Liver (tissue), 9 donors: Measurements from ENCODE around the gene KRTAP5-1. TPM values are rescaled to one million over a fixed set of nuclear protein-coding genes. Genes with fewer than 3 reads are reported as not detected.
A peak's percentile ranks its signal among the peaks of the same experiment; 100 is the strongest.

Experiments
- DNase-seq: peaks from one replicate; pipeline ENCODE4 v3.0.0-alpha.2; 2017; ENCODE audit warnings: low spot score
- H3K27ac ChIP-seq, 2 donors: one replicate each; pipeline ENCODE4 v1.7.0; 2013; ENCODE audit warnings: inconsistent platforms in 2 of 2, low read length in 2 of 2, control low read depth in 1 of 2, low read depth in 1 of 2, mild to moderate bottlenecking in 1 of 2
- H3K27me3 ChIP-seq, 4 donors: one replicate each; pipeline versions ENCODE4 v1.6.1 to v1.7.0; 2013; ENCODE audit warnings: low read length in 3 of 4, inconsistent platforms in 1 of 4, mild to moderate bottlenecking in 1 of 4, moderate library complexity in 1 of 4; ENCODE audit not compliant: control insufficient read depth in 4 of 4, insufficient read depth in 4 of 4
- H3K36me3 ChIP-seq, 4 donors: one replicate each; pipeline versions ENCODE4 v1.6.1 to v1.7.0; 2013; ENCODE audit warnings: low read length in 3 of 4, mild to moderate bottlenecking in 3 of 4, low read depth in 1 of 4, moderate library complexity in 1 of 4; ENCODE audit not compliant: control insufficient read depth in 4 of 4, insufficient read depth in 3 of 4
- H3K4me1 ChIP-seq, 4 donors: one replicate each; pipeline versions ENCODE4 v1.6.1 to v1.7.0; 2013; ENCODE audit warnings: low read length in 3 of 4, mild to moderate bottlenecking in 3 of 4, moderate library complexity in 1 of 4; ENCODE audit not compliant: control insufficient read depth in 4 of 4, insufficient read depth in 4 of 4
- H3K4me3 ChIP-seq, 3 donors: one replicate each; pipeline versions ENCODE4 v1.6.1 to v1.7.0; 2013; ENCODE audit warnings: low read length in 3 of 3, control low read depth in 1 of 3, low read depth in 1 of 3, mild to moderate bottlenecking in 1 of 3
- H3K9ac ChIP-seq, 2 donors: one replicate each; pipeline ENCODE4 v1.7.0; 2013; ENCODE audit warnings: low read length in 2 of 2, mild to moderate bottlenecking in 2 of 2, moderate library complexity in 2 of 2, control low read depth in 1 of 2, low read depth in 1 of 2
- H3K9me3 ChIP-seq, 4 donors: one replicate each; pipeline versions ENCODE4 v1.6.1 to v1.7.0; 2013; ENCODE audit warnings: low read length in 3 of 4; ENCODE audit not compliant: control insufficient read depth in 4 of 4
- ATF3 ChIP-seq: IDR thresholded peaks from 2 replicates; pipeline ENCODE4 v1.6.1; 2016; ENCODE audit warnings: antibody characterized with exemption
- CTCF ChIP-seq: fragments of 150-350 bp; IDR thresholded peaks from 2 replicates; pipeline ENCODE4 v1.5.1; 2017; ENCODE audit warnings: improper control_type of control experiment, low read depth, low read length; ENCODE audit not compliant: missing input control
- EGR1 ChIP-seq, 2 donors: IDR thresholded peaks; 2 replicates each; pipeline ENCODE4 v1.6.1; 2016 to 2018; ENCODE audit warnings: antibody characterized with exemption in 2 of 2, low read depth in 2 of 2
- FOXA1 ChIP-seq: IDR thresholded peaks from 2 replicates; pipeline ENCODE4 v1.6.1; 2016; ENCODE audit warnings: antibody characterized with exemption
- FOXA2 ChIP-seq: IDR thresholded peaks from 2 replicates; pipeline ENCODE4 v1.6.1; 2016; ENCODE audit warnings: antibody characterized with exemption
- GABPA ChIP-seq, 2 donors: IDR thresholded peaks in 1 of 2; conservative IDR thresholded peaks in 1 of 2; 2 replicates each; pipeline ENCODE4 v1.6.1; 2016; ENCODE audit warnings: antibody characterized with exemption in 2 of 2, mild to moderate bottlenecking in 1 of 2, moderate library complexity in 1 of 2
- HNF4A ChIP-seq, 2 donors: conservative IDR thresholded peaks; 2 replicates each; pipeline ENCODE4 v1.6.1; 2016; ENCODE audit warnings: antibody characterized with exemption in 2 of 2, mild to moderate bottlenecking in 2 of 2
- HNF4G ChIP-seq: IDR thresholded peaks from 2 replicates; pipeline ENCODE4 v1.6.1; 2016; ENCODE audit warnings: antibody characterized with exemption
- JUND ChIP-seq, 2 donors: IDR thresholded peaks; 2 replicates each; pipeline ENCODE4 v1.6.1; 2016; ENCODE audit warnings: antibody characterized with exemption in 2 of 2
- NR2F2 ChIP-seq: IDR thresholded peaks from 2 replicates; pipeline ENCODE4 v1.6.1; 2016; ENCODE audit warnings: antibody characterized with exemption
- RAD21 ChIP-seq, 2 donors: IDR thresholded peaks; 2 replicates each; pipeline ENCODE4 v1.6.1; 2016; ENCODE audit warnings: antibody characterized with exemption in 2 of 2, mild to moderate bottlenecking in 2 of 2
- REST ChIP-seq: IDR thresholded peaks from 2 replicates; pipeline ENCODE4 v1.6.1; 2016; ENCODE audit warnings: antibody characterized with exemption, mild to moderate bottlenecking
- RXRA ChIP-seq, 2 donors: IDR thresholded peaks; 2 replicates each; pipeline ENCODE4 v1.6.1; 2017 to 2018; ENCODE audit warnings: antibody characterized with exemption in 2 of 2, mild to moderate bottlenecking in 1 of 2
- SP1 ChIP-seq: IDR thresholded peaks from 2 replicates; pipeline ENCODE4 v1.6.1; 2018; ENCODE audit warnings: antibody characterized with exemption, mild to moderate bottlenecking
- YY1 ChIP-seq: IDR thresholded peaks from 2 replicates; pipeline ENCODE4 v1.6.1; 2016; ENCODE audit warnings: antibody characterized with exemption, mild to moderate bottlenecking
- WGBS: extraction: QIAGEN DNeasy Blood & Tissue Kit; methylation state at CpG from one replicate; pipeline ENCODE4 v1.1.7; 2013; 5-methylcytosine and 5-hydroxymethylcytosine counted together
- polyA plus RNA-seq, 2 donors: library from polyadenylated mRNA; stranded (reverse) in 1 of 2; unstranded in 1 of 2; fragments of 200-250 nt in 1 of 2; fragments of >200 nt in 1 of 2; fragmentation: Nextera tagmentation in 1 of 2; extraction: Ambion mirVana in 1 of 2; gene quantifications; one replicate each; pipeline versions ENCODE4 v1.2.1 to v1.2.3, GENCODE V29; 2013 to 2015
- total RNA-seq, 2 donors: library from RNA; depleted of rRNA; stranded (reverse); fragments of >200 nt; gene quantifications; one replicate each; pipeline ENCODE4 v1.2.3, GENCODE V29; 2014
- TF ChIP-seq, protein P1 (sequence below): IDR thresholded peaks from 2 replicates; pipeline ENCODE4 v1.6.1; 2016; ENCODE audit warnings: antibody characterized with exemption
- TF ChIP-seq, protein P2 (sequence below): IDR thresholded peaks from 2 replicates; pipeline ENCODE4 v1.6.1; 2016; ENCODE audit warnings: antibody characterized with exemption
- donor health status: healthy.
- donor health status: healthy.
- donor health status: healthy.
- donor health status: healthy.
- donor health status: healthy.

The KRTAP5-1 gene
- total and polyA plus RNA-seq, 4 donors = not detected

GRCh38 chr11:1568441-1568911, 16.6 kb downstream of the KRTAP5-1 start:
- Histone ChIP-seq H3K36me3 (no peaks in the 10 kb centered on the region), H3K27me3 (peaks cover 0 to 3% (median 0%) of the 10 kb centered on the region in 4 donors), H3K9me3 (no peaks in the 10 kb centered on the region), H3K9ac (no peak overlapping the region), H3K4me3 (no peak overlapping the region), H3K4me1 (peaks cover 0 to 11% (median 5%) of the 10 kb centered on the region in 4 donors), H3K27ac (no peak overlapping the region)
- TF ChIP-seq GABPA (IDR thresholded peaks at IDR 0.05 in 1 of 2, conservative IDR thresholded peaks at IDR 0.05 in 1 of 2) (no peak), NR2F2 (no peak), YY1 (no peak)
- TF ChIP-seq, protein P1, sequence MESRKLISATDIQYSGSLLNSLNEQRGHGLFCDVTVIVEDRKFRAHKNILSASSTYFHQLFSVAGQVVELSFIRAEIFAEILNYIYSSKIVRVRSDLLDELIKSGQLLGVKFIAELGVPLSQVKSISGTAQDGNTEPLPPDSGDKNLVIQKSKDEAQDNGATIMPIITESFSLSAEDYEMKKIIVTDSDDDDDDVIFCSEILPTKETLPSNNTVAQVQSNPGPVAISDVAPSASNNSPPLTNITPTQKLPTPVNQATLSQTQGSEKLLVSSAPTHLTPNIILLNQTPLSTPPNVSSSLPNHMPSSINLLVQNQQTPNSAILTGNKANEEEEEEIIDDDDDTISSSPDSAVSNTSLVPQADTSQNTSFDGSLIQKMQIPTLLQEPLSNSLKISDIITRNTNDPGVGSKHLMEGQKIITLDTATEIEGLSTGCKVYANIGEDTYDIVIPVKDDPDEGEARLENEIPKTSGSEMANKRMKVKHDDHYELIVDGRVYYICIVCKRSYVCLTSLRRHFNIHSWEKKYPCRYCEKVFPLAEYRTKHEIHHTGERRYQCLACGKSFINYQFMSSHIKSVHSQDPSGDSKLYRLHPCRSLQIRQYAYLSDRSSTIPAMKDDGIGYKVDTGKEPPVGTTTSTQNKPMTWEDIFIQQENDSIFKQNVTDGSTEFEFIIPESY = no peak
- 68% methylated on average over 13 of the region's 13 CpGs for WGBS
- no peak for DNase-seq

GRCh38 chr11:1567721-1568100, 17.4 kb downstream of the KRTAP5-1 start:
- no peak for DNase-seq
- no peak for TF ChIP-seq FOXA2
- TF ChIP-seq JUND (IDR thresholded peaks at IDR 0.05) = no peak
- TF ChIP-seq, protein P2, sequence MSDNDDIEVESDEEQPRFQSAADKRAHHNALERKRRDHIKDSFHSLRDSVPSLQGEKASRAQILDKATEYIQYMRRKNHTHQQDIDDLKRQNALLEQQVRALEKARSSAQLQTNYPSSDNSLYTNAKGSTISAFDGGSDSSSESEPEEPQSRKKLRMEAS = no peak
- TF ChIP-seq SP1 = no peak
- TF ChIP-seq FOXA1 = no peak
- TF ChIP-seq ATF3 = no peak
- TF ChIP-seq NR2F2 = no peak
- TF ChIP-seq HNF4A (conservative IDR thresholded peaks at IDR 0.05) = no peak
- TF ChIP-seq CTCF = no peak
- Histone ChIP-seq H3K4me1 (peaks cover 0 to 8% (median 3%) of the 10 kb centered on the region in 4 donors), H3K36me3 (no peaks in the 10 kb centered on the region), H3K9ac (no peak overlapping the region), H3K27me3 (peaks cover 0 to 3% (median 0%) of the 10 kb centered on the region in 4 donors), H3K9me3 (no peaks in the 10 kb centered on the region), H3K4me3 (no peak overlapping the region), H3K27ac (no peak overlapping the region)
- 82% methylated on average over 7 of the region's 7 CpGs for WGBS

DNA sequence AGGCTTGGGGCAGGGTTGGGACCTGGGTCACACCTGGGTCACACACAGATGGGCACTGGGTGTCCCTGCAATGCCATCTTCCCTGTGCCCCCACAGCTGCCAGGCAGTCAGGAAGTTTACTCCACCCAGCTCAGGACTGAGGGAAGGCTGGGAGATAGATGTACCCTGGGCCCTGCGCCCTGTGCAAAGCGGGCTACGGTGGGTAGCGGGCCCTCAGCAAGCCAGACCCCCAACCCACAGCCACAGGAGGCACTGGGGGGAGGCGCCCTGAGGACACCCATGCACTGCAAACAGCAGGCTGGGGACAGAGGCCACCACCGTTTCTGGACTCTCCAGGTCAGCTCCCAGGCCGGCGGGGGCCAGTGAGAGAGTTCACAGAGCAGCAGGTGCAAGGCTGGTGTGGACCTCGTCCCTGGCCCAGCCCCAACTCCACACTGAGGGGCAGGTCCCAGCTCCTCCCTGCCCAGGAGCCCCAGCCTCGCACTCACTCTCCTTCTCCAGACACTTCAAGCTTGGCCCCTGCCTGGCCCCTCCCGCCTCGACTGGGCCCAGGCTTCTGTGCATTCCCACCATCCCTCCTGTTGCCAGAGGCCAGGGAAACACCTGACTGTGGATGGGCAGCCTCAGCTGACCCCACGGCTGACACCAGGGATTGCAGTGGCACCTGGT, 17.9 kb downstream of the KRTAP5-1 start:
- peaks cover 0 to 6% (median 2%) of the 10 kb centered on the region in 4 donors for H3K4me1 ChIP-seq
- 67% methylated on average over 13 of the region's 13 CpGs for WGBS
- H3K9ac ChIP-seq = no peak overlapping the region
- H3K36me3 ChIP-seq = no peaks in the 10 kb centered on the region
- TF ChIP-seq RXRA (IDR thresholded peaks at IDR 0.05) (no peak), FOXA2 (no peak), GABPA (IDR thresholded peaks at IDR 0.05 in 1 of 2, conservative IDR thresholded peaks at IDR 0.05 in 1 of 2) (no peak), HNF4A (conservative IDR thresholded peaks at IDR 0.05) (no peak), REST (no peak), EGR1 (IDR thresholded peaks at IDR 0.05; ENCODE audit: low read depth in 2 of 2) (no peak), SP1 (no peak), NR2F2 (no peak), RAD21 (IDR thresholded peaks at IDR 0.05) (no peak), HNF4G (no peak)
- TF ChIP-seq, protein P2 = no peak
- peak; percentile 57 for DNase-seq
- no peaks in the 10 kb centered on the region for H3K9me3 ChIP-seq
- no peak overlapping the region for H3K27ac ChIP-seq
- peaks cover 0 to 3% (median 0%) of the 10 kb centered on the region in 4 donors for H3K27me3 ChIP-seq
- H3K4me3 ChIP-seq = no peak overlapping the region
